HCT116 (cell line): Measurements from ENCODE around the gene NSMCE4A. TPM values are rescaled to one million over a fixed set of nuclear protein-coding genes. Genes with fewer than 3 reads are reported as not detected.
A peak's percentile ranks its signal among the peaks of the same experiment; 100 is the strongest.

Source experiments
- ATAC-seq: fragments of 200-7000 bp; cut with Tn5 transposase; 2 replicates; pipeline ENCODE4 v1.9.1; 2020; ENCODE audit warnings: mild to moderate bottlenecking, moderate library complexity
- Bru-seq: library from RNA; stranded (reverse); fragments of 400-500 nt; gene quantifications from one replicate; lab custom pipeline; 2021; lab: Mats Ljungman, UMichigan
- BruChase-seq, 2 experiments: library from RNA; stranded (reverse); fragments of 400-500 nt; gene quantifications; one replicate each; lab custom pipeline; 2021; lab: Mats Ljungman, UMichigan
- BruUV-seq: library from RNA; stranded (reverse); fragments of 400-500 nt; replicated peaks from 2 replicates; lab custom pipeline; 2021; lab: Mats Ljungman, UMichigan
- CTCF ChIA-PET: fragments of 300-600 bp; sonication (Branson Sonifier 250); formaldehyde crosslinking; loops from one replicate; lab custom pipeline; 2021; ENCODE audit warnings: antibody characterized with exemption; lab: Charles Lee
- POLR2A ChIA-PET: fragments of 300-600, 350-600 bp; sonication (Branson Sonifier 250); formaldehyde crosslinking; loops from one replicate; lab custom pipeline; 2021; ENCODE audit warnings: antibody characterized with exemption; lab: Charles Lee
- RAD21 ChIA-PET, 2 experiments: fragments of 300-600 bp; sonication (Branson Sonifier 250); formaldehyde crosslinking; loops; one replicate each; lab custom pipeline; 2023; ENCODE audit warnings: low total read pairs in 2 of 2; ENCODE audit not compliant: uncharacterized antibody in 2 of 2, unreplicated experiment in 2 of 2, low non-redundant PET in 1 of 2; lab: Charles Lee
- DNase-seq: peaks from one replicate; pipeline ENCODE4 v3.0.0-alpha.2; 2010; ENCODE audit warnings: low read depth, low spot score
- H2AFZ ChIP-seq: fragments of 200-600 bp; shearing (Covaris generic), sonication (generic); 2 replicates; pipeline ENCODE4 v1.6.1; 2017; ENCODE audit warnings: low read depth, mixed run types, mixed read lengths, antibody characterized with exemption, low read length; ENCODE audit not compliant: poor library complexity, severe bottlenecking
- H3K27ac ChIP-seq: 2 replicates; pipeline ENCODE4 v1.5.1; 2012; ENCODE audit warnings: low read depth, low read length
- H3K27me3 ChIP-seq: fragments of 200-600 bp; sonication (generic); 2 replicates; pipeline ENCODE4 v1.6.1; 2016; ENCODE audit warnings: mixed run types, low read length, mixed read lengths; ENCODE audit not compliant: insufficient read depth
- H3K36me3 ChIP-seq, 2 experiments: fragments of 200-500 bp in 1 of 2; fragments of 200-600 bp in 1 of 2; sonication (Bioruptor generic) in 1 of 2; sonication (generic) in 1 of 2; 2 replicates each; pipeline versions ENCODE4 v1.5.1 to v1.6.1; 2014 to 2016; ENCODE audit warnings: low read length in 2 of 2, inconsistent platforms in 1 of 2, mixed read lengths in 1 of 2, mixed run types in 1 of 2; ENCODE audit not compliant: insufficient read depth in 2 of 2, control insufficient read depth in 1 of 2
- H3K4me1 ChIP-seq, 2 experiments: fragments of 200-600 bp in 1 of 2; sonication (generic) in 1 of 2; 2 replicates each; pipeline versions ENCODE4 v1.5.1 to v1.6.1; 2012 to 2017; ENCODE audit warnings: low read length in 2 of 2, inconsistent platforms in 1 of 2, mild to moderate bottlenecking in 1 of 2, mixed read lengths in 1 of 2, mixed run types in 1 of 2, moderate library complexity in 1 of 2; ENCODE audit not compliant: insufficient read depth in 2 of 2, control insufficient read depth in 1 of 2
- H3K4me2 ChIP-seq: fragments of 200-600 bp; sonication (generic); 2 replicates; pipeline ENCODE4 v1.6.1; 2017; ENCODE audit warnings: mixed run types, low read length, mixed read lengths
- H3K4me3 ChIP-seq, 2 experiments: fragments of 200-600 bp in 1 of 2; sonication (generic) in 1 of 2; replicated peaks in 1 of 2; 2 replicates each; pipeline ENCODE4 v1.5.1; 2011 to 2016; ENCODE audit warnings: low read length in 2 of 2, control low read depth in 1 of 2, low read depth in 1 of 2, mild to moderate bottlenecking in 1 of 2, mixed read lengths in 1 of 2, mixed run types in 1 of 2
- H3K79me2 ChIP-seq: fragments of 200-600 bp; sonication (generic); 2 replicates; pipeline ENCODE4 v1.6.1; 2017; ENCODE audit warnings: mild to moderate bottlenecking, mixed run types, low read length, moderate library complexity, mixed read lengths; ENCODE audit not compliant: insufficient read depth
- H3K9ac ChIP-seq: fragments of 200-600 bp; sonication (generic); 2 replicates; pipeline ENCODE4 v1.6.1; 2016; ENCODE audit warnings: low read length, mixed read lengths
- H3K9me2 ChIP-seq: fragments of 200-600 bp; sonication (generic), shearing (Covaris generic); 2 replicates; pipeline ENCODE4 v1.6.1; 2017; ENCODE audit warnings: mixed run types, mild to moderate bottlenecking, moderate library complexity; ENCODE audit not compliant: insufficient read depth
- H3K9me3 ChIP-seq, 2 experiments: fragments of 200-500 bp in 1 of 2; fragments of 200-600 bp in 1 of 2; sonication (Bioruptor generic) in 1 of 2; sonication (generic) in 1 of 2; 2 replicates each; pipeline ENCODE4 v1.6.1; 2014 to 2017; ENCODE audit warnings: low read length in 2 of 2, mixed read lengths in 2 of 2, inconsistent platforms in 1 of 2, low read depth in 1 of 2, mild to moderate bottlenecking in 1 of 2, mixed run types in 1 of 2, moderate library complexity in 1 of 2; ENCODE audit not compliant: control insufficient read depth in 1 of 2, insufficient read depth in 1 of 2
- H4K20me1 ChIP-seq: fragments of 200-600 bp; sonication (generic), shearing (Covaris generic); 2 replicates; pipeline ENCODE4 v1.6.1; 2017; ENCODE audit warnings: mixed run types, mild to moderate bottlenecking, moderate library complexity; ENCODE audit not compliant: insufficient read depth
- CBX3 ChIP-seq: IDR thresholded peaks from 2 replicates; pipeline ENCODE4 v1.6.1; 2012; ENCODE audit warnings: low read depth
- CEBPB ChIP-seq: IDR thresholded peaks from 2 replicates; pipeline ENCODE4 v1.6.1; 2012; ENCODE audit warnings: low read depth
- ELF1 ChIP-seq: IDR thresholded peaks from 2 replicates; pipeline ENCODE4 v1.6.1; 2012; ENCODE audit warnings: low read depth, borderline replicate concordance
- EZH2 ChIP-seq: fragments of 200-600 bp; sonication (generic); IDR thresholded peaks from 2 replicates; pipeline ENCODE4 v1.6.1; 2017; ENCODE audit warnings: antibody characterized with exemption, mixed run types
- JUND ChIP-seq: IDR thresholded peaks from 2 replicates; pipeline ENCODE4 v1.6.1; 2012
- POLR2A ChIP-seq: IDR thresholded peaks from 2 replicates; pipeline ENCODE4 v1.7.0; 2011; ENCODE audit warnings: borderline replicate concordance; ENCODE audit not compliant: insufficient read depth, insufficient read length; ENCODE audit errors: extremely low read depth
- POLR2AphosphoS5 ChIP-seq: IDR thresholded peaks from 2 replicates; pipeline ENCODE4 v1.6.1; 2011; ENCODE audit warnings: mild to moderate bottlenecking, low read depth, low read length, moderate library complexity
- RAD21 ChIP-seq: IDR thresholded peaks from 2 replicates; pipeline ENCODE4 v1.6.1; 2012; ENCODE audit warnings: low read depth, mild to moderate bottlenecking
- SIN3A ChIP-seq: IDR thresholded peaks from 2 replicates; pipeline ENCODE4 v1.6.1; 2012; ENCODE audit warnings: low read depth
- TCF7L2 ChIP-seq: IDR thresholded peaks from 2 replicates; pipeline ENCODE4 v1.7.0; 2011; ENCODE audit warnings: borderline replicate concordance, inconsistent platforms; ENCODE audit not compliant: insufficient read depth, insufficient read length; ENCODE audit errors: extremely low read depth
- YY1 ChIP-seq: IDR thresholded peaks from 2 replicates; pipeline ENCODE4 v1.6.1; 2011; ENCODE audit warnings: low read length, low read depth, moderate library complexity, mild to moderate bottlenecking; ENCODE audit not compliant: insufficient replicate concordance; ENCODE audit errors: extremely low read depth
- ZFX ChIP-seq: fragments of 450-650 bp; IDR thresholded peaks from 2 replicates; pipeline ENCODE4 v1.6.1; 2017
- ZNF274 ChIP-seq: fragments of 200-500 bp; sonication (Bioruptor generic); IDR thresholded peaks from 2 replicates; pipeline ENCODE4 v1.6.1; 2014; ENCODE audit warnings: mild to moderate bottlenecking, low read depth, low read length, inconsistent platforms
- intact Hi-C: fragments of 100-400 bp; cut with micrococcal nuclease; formaldehyde crosslinking; loops from 2 replicates; pipeline ENCODE4 v1.10.0; 2022
- long read RNA-seq: library from polyadenylated mRNA; unstranded; transcript quantifications from one replicate; pipeline ENCODE4 v2.0.0, GENCODE V29; 2021; ENCODE audit not compliant: unreplicated experiment
- polyA plus RNA-seq: library from polyadenylated mRNA; unstranded; fragments of >200 nt; gene quantifications from 2 replicates; pipeline ENCODE4 v1.2.1, GENCODE V29; 2012; ENCODE audit warnings: missing spikeins
- total RNA-seq: library from RNA; stranded (reverse); gene quantifications from one replicate; pipeline ENCODE4 v1.2.1, GENCODE V29; 2021; ENCODE audit not compliant: unreplicated experiment
- TF ChIP-seq, protein P1 (sequence below), 3 experiments: fragments of 200-600 bp in 1 of 3; sonication (generic) in 1 of 3; IDR thresholded peaks in 2 of 3; conservative IDR thresholded peaks in 1 of 3; 2 replicates each; pipeline ENCODE4 v1.5.1; 2012 to 2017; ENCODE audit warnings: low read depth in 2 of 3, low read length in 2 of 3, antibody characterized with exemption in 1 of 3, borderline replicate concordance in 1 of 3, control low read depth in 1 of 3, mild to moderate bottlenecking in 1 of 3, mixed read lengths in 1 of 3, mixed run types in 1 of 3, moderate library complexity in 1 of 3; ENCODE audit not compliant: insufficient read depth in 1 of 3
- TF ChIP-seq, protein P2 (sequence below): IDR thresholded peaks from 2 replicates; pipeline ENCODE4 v1.6.1; 2012
- TF ChIP-seq, protein P3 (sequence below): IDR thresholded peaks from 2 replicates; pipeline ENCODE4 v1.6.1; 2011; ENCODE audit warnings: mild to moderate bottlenecking, low read length, moderate library complexity; ENCODE audit not compliant: insufficient replicate concordance; ENCODE audit errors: extremely low read depth

Gene NSMCE4A, protein sequence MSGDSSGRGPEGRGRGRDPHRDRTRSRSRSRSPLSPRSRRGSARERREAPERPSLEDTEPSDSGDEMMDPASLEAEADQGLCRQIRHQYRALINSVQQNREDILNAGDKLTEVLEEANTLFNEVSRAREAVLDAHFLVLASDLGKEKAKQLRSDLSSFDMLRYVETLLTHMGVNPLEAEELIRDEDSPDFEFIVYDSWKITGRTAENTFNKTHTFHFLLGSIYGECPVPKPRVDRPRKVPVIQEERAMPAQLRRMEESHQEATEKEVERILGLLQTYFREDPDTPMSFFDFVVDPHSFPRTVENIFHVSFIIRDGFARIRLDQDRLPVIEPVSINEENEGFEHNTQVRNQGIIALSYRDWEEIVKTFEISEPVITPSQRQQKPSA
- total RNA-seq (70.6 TPM), Bru-seq, nascent RNA (percentile 79 among the genes with signal in this experiment), BruChase-seq, experiment 1, labeled RNA remaining after a 6-hour chase (percentile 73 among the genes with signal in this experiment), BruChase-seq, experiment 2, labeled RNA remaining after a 2-hour chase (percentile 80 among the genes with signal in this experiment)
- 29.2 and 42.4 TPM in 2 replicates for polyA plus RNA-seq
- long read RNA-seq, transcript NSMCE4A-202 (11 exons, 1,394 nt) = major isoform, 77 of 161 reads
- long read RNA-seq, transcript NSMCE4A-208 (2 exons, 643 nt) = minor isoform, 8 of 161 reads
- long read RNA-seq, partial matches to known transcripts = 32 of 161 reads
- long read RNA-seq, other reads (novel, unspliced or antisense) = 42 of 161 reads

DNA sequence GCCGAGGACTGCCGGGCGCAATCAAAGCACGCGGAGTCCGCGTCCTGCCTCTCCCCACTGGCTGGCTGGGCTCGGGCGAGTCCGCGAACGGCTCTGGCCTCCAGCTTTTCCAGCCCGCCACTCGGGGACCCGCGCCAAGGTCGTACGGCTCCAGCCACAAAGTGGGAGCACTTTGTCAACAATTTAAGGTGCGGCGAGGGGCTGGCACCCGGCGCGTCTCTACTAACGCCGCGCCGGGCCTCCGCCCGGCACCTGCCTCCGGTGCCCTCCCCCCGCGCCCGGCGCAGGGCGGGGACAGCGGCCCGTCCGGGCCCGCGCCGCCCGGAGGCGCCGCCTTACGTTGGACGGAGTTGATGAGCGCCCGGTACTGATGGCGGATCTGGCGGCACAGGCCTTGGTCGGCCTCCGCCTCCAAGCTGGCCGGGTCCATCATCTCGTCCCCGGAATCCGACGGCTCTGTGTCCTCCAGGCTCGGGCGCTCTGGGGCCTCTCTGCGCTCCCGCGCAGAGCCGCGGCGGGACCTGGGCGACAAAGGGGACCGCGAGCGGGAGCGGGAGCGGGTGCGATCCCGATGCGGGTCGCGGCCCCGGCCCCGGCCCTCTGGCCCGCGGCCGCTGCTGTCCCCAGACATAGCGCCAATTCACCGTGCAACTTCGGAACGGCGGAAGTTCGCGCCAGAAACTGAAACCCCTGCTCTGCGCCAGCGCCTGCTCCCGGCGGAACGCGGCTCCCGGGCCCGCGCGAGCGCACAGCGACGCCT, at the start of gene NSMCE4A:
Gene NSMCE4A (minus strand): TSS at position 683 of the 760 bp plus-strand sequence. CDS start 52 bp downstream, at position 631.
- BruUV-seq = no TSS peak
- Histone ChIP-seq H3K79me2 (peaks cover 26% of the 10 kb centered on the region), H3K27ac (peak within 1 kb of the TSS; percentile 99), H3K4me2 (peak within 1 kb of the TSS; percentile 94), H3K9ac (peak within 1 kb of the TSS; percentile 91), H3K4me1 (peaks cover 7 to 13% of the 10 kb centered on the region in 2 experiments; a peak in 3 of 4 replicates), H4K20me1 (no peaks in the 10 kb centered on the region), H3K4me3 (peak within 1 kb of the TSS; percentile 80 to 83), H3K27me3 (no peaks in the 10 kb centered on the region), H2AFZ (no peak within 1 kb of the TSS), H3K36me3 (peaks cover 6 to 8% of the 10 kb centered on the region in 2 experiments; a peak in 3 of 4 replicates), H3K9me3 (peaks cover 14 to 21% of the 10 kb centered on the region in 2 experiments; a peak in 3 of 4 replicates), H3K9me2 (no peaks in the 10 kb centered on the region)
- CTCF ChIA-PET = interaction anchor here (0.6 to 1.3 kb wide), 3 partner anchors 13 to 77 kb away, joined by 3 read pairs; no protein-coding TSS in a partner anchor
- intact Hi-C loops = loop anchor here (2.0 kb wide), 1 partner anchor 46 kb away; the partner anchor contains the start of gene ATE1
- POLR2A ChIA-PET = no interaction called here
- ATAC-seq (peak; percentile 88), DNase-seq (peak; percentile 56)
- TF ChIP-seq ELF1 (no peak), CBX3 (peak; percentile 94; the same call in 1 of the 2 replicates), POLR2A (peak; percentile 77), CEBPB (no peak), EZH2 (no peak), POLR2AphosphoS5 (peak; percentile 85), ZFX (peak; percentile 99), TCF7L2 (peak; percentile 42), ZNF274 (no peak), YY1 (peak; percentile 88), JUND (no peak), SIN3A (peak; percentile 62; the same call in 1 of the 2 replicates), RAD21 (0 out of 2 replicates have a peak, but pooled peaks have one; percentile 19)
- TF ChIP-seq, protein P1, sequence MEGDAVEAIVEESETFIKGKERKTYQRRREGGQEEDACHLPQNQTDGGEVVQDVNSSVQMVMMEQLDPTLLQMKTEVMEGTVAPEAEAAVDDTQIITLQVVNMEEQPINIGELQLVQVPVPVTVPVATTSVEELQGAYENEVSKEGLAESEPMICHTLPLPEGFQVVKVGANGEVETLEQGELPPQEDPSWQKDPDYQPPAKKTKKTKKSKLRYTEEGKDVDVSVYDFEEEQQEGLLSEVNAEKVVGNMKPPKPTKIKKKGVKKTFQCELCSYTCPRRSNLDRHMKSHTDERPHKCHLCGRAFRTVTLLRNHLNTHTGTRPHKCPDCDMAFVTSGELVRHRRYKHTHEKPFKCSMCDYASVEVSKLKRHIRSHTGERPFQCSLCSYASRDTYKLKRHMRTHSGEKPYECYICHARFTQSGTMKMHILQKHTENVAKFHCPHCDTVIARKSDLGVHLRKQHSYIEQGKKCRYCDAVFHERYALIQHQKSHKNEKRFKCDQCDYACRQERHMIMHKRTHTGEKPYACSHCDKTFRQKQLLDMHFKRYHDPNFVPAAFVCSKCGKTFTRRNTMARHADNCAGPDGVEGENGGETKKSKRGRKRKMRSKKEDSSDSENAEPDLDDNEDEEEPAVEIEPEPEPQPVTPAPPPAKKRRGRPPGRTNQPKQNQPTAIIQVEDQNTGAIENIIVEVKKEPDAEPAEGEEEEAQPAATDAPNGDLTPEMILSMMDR (IDR thresholded peaks at IDR 0.05 in 2 of 3, conservative IDR thresholded peaks at IDR 0.05 in 1 of 3; ENCODE audit: borderline replicate concordance in 1 of 3, insufficient read depth in 1 of 3, low read depth in 2 of 3, low read length in 2 of 3) = peak in 2 of 3 experiments; percentile 77 to 81; a peak in 3 of 6 replicates
- TF ChIP-seq, protein P2, sequence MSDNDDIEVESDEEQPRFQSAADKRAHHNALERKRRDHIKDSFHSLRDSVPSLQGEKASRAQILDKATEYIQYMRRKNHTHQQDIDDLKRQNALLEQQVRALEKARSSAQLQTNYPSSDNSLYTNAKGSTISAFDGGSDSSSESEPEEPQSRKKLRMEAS = peak; percentile 86
- TF ChIP-seq, protein P3, sequence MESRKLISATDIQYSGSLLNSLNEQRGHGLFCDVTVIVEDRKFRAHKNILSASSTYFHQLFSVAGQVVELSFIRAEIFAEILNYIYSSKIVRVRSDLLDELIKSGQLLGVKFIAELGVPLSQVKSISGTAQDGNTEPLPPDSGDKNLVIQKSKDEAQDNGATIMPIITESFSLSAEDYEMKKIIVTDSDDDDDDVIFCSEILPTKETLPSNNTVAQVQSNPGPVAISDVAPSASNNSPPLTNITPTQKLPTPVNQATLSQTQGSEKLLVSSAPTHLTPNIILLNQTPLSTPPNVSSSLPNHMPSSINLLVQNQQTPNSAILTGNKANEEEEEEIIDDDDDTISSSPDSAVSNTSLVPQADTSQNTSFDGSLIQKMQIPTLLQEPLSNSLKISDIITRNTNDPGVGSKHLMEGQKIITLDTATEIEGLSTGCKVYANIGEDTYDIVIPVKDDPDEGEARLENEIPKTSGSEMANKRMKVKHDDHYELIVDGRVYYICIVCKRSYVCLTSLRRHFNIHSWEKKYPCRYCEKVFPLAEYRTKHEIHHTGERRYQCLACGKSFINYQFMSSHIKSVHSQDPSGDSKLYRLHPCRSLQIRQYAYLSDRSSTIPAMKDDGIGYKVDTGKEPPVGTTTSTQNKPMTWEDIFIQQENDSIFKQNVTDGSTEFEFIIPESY = peak; percentile 45
- RAD21 ChIA-PET = no interaction called here
